HG03139 (cell line): ENCODE data around the gene PEPD.

ENCODE experiments used
- ATAC-seq: cut with Tn5 transposase; IDR thresholded peaks from one replicate; pipeline ENCODE4 v1.9.1; 2021; ENCODE audit not compliant: unreplicated experiment

Gene PEPD

GRCh38 chr19:33426621-33427361 lies 94.8 kb downstream of the PEPD start:
- ATAC-seq: no peak

GRCh38 chr19:33424181-33424580 lies 97.4 kb downstream of the PEPD start:
- ATAC-seq: no peak

- ATAC-seq: no peak
Measured at GRCh38 chr19:33422369-33423180, 99.0 kb downstream of the PEPD start.

GRCh38 chr19:33421368-33421767 lies 100.2 kb downstream of the PEPD start:
- no peak for ATAC-seq

GRCh38 chr19:33420821-33421220 lies 100.8 kb downstream of the PEPD start:
- ATAC-seq: no peak

- ATAC-seq: no peak
Measured at GRCh38 chr19:33419788-33420130, 101.8 kb downstream of the PEPD start.

- ATAC-seq: no peak
Measured at GRCh38 chr19:33418871-33419787, 102.5 kb downstream of the PEPD start.

GRCh38 chr19:33418461-33418860 lies 103.1 kb downstream of the PEPD start:
- no peak for ATAC-seq

GRCh38 chr19:33417751-33418150 lies 103.8 kb downstream of the PEPD start:
- no peak for ATAC-seq

- peak; percentile 56 for ATAC-seq
Measured at GRCh38 chr19:33416307-33417215, 105.0 kb downstream of the PEPD start.

GRCh38 chr19:33414667-33415605 lies 106.7 kb downstream of the PEPD start:
- no peak for ATAC-seq

GRCh38 chr19:33413868-33414666 lies 107.5 kb downstream of the PEPD start:
- no peak for ATAC-seq

- no peak for ATAC-seq
Measured at GRCh38 chr19:33413426-33413725, 108.2 kb downstream of the PEPD start.

GRCh38 chr19:33412601-33413425 lies 108.8 kb downstream of the PEPD start:
- ATAC-seq: no peak

- ATAC-seq: no peak
Measured at GRCh38 chr19:33411621-33412180, 109.9 kb downstream of the PEPD start.

GRCh38 chr19:33410915-33411401 lies 110.6 kb downstream of the PEPD start:
- no peak for ATAC-seq
